GM23338 (cell line): Measurements from ENCODE around the gene PLA2G7. TPM values are rescaled to one million over a fixed set of nuclear protein-coding genes. Genes with fewer than 3 reads are reported as not detected.

ENCODE experiments used
- ATAC-seq: fragments of 200-7000 bp; cut with Tn5 transposase; 3 replicates; pipeline ENCODE4 v1.9.1; 2020
- DNase-seq: peaks from one replicate; pipeline ENCODE4 v3.0.0-alpha.2; 2015; ENCODE audit warnings: low spot score
- H2AFZ ChIP-seq: fragments of 200-600 bp; sonication (generic); 2 replicates; pipeline ENCODE4 v1.8.0; 2016; ENCODE audit warnings: antibody characterized with exemption, mild to moderate bottlenecking, moderate library complexity
- H3F3A ChIP-seq: fragments of 200-600 bp; sonication (generic); replicated peaks from 2 replicates; pipeline ENCODE4 v1.8.0; 2017; ENCODE audit warnings: antibody characterized with exemption, mixed run types, low read depth
- H3K27ac ChIP-seq: fragments of 200-600 bp; sonication (generic); 2 replicates; pipeline ENCODE4 v1.6.1; 2016; ENCODE audit warnings: low read depth
- H3K27me3 ChIP-seq: fragments of 200-600 bp; sonication (generic); 2 replicates; pipeline ENCODE4 v1.8.0; 2016; ENCODE audit warnings: mild to moderate bottlenecking, mixed run types, moderate library complexity; ENCODE audit not compliant: insufficient read depth
- H3K36me3 ChIP-seq: fragments of 200-600 bp; sonication (generic); 2 replicates; pipeline ENCODE4 v1.8.0; 2016; ENCODE audit warnings: mild to moderate bottlenecking; ENCODE audit not compliant: insufficient read depth
- H3K4me1 ChIP-seq: fragments of 200-600 bp; sonication (generic); 2 replicates; pipeline ENCODE4 v1.8.0; 2016; ENCODE audit warnings: mild to moderate bottlenecking, moderate library complexity; ENCODE audit not compliant: insufficient read depth
- H3K4me2 ChIP-seq: fragments of 200-600 bp; sonication (generic); 2 replicates; pipeline ENCODE4 v1.7.1; 2017; ENCODE audit warnings: mixed run types
- H3K4me3 ChIP-seq: fragments of 200-600 bp; sonication (generic); 2 replicates; pipeline ENCODE4 v1.6.1; 2016; ENCODE audit warnings: mixed run types
- H3K79me2 ChIP-seq: fragments of 200-600 bp; sonication (generic); replicated peaks from 2 replicates; pipeline ENCODE4 v1.8.0; 2017; ENCODE audit warnings: mild to moderate bottlenecking; ENCODE audit not compliant: insufficient read depth
- H3K9me2 ChIP-seq: fragments of 200-600 bp; sonication (generic); 2 replicates; pipeline ENCODE4 v1.8.0; 2017; ENCODE audit not compliant: insufficient read depth
- H4K20me1 ChIP-seq: fragments of 200-600 bp; sonication (generic); replicated peaks from 2 replicates; pipeline ENCODE4 v1.8.0; 2017; ENCODE audit warnings: mild to moderate bottlenecking; ENCODE audit not compliant: insufficient read depth
- H3K27ac Mint-ChIP-seq: 2 replicates; pipeline ENCODE4 v1.8.0; 2020; ENCODE audit warnings: inconsistent platforms, mild to moderate bottlenecking, moderate library complexity, mixed read lengths
- H3K27me3 Mint-ChIP-seq: 3 replicates; pipeline ENCODE4 v1.8.0; 2022; ENCODE audit warnings: low read depth, mild to moderate bottlenecking, moderate library complexity, mixed read lengths, inconsistent platforms; ENCODE audit not compliant: insufficient read depth, poor library complexity
- H3K36me3 Mint-ChIP-seq: 3 replicates; pipeline ENCODE4 v1.8.0; 2021; ENCODE audit warnings: low read depth, mild to moderate bottlenecking, inconsistent platforms, moderate library complexity, mixed read lengths
- H3K4me1 Mint-ChIP-seq: 3 replicates; pipeline ENCODE4 v1.8.0; 2020; ENCODE audit warnings: mild to moderate bottlenecking, inconsistent platforms, mixed read lengths
- H3K4me3 Mint-ChIP-seq: 3 replicates; pipeline ENCODE4 v1.8.0; 2021; ENCODE audit warnings: moderate library complexity, mild to moderate bottlenecking, inconsistent platforms, mixed read lengths
- H3K9me3 Mint-ChIP-seq: 3 replicates; pipeline ENCODE4 v1.8.0; 2020; ENCODE audit warnings: moderate library complexity, mild to moderate bottlenecking, inconsistent platforms, mixed read lengths
- EZH2 ChIP-seq: fragments of 200-600 bp; sonication (generic); IDR thresholded peaks from one replicate; pipeline ENCODE4 v1.8.0; 2017; ENCODE audit warnings: antibody characterized with exemption, mild to moderate bottlenecking, low read depth; ENCODE audit not compliant: unreplicated experiment
- EZH2phosphoT487 ChIP-seq: fragments of 200-600 bp; sonication (generic); IDR thresholded peaks from one replicate; pipeline ENCODE4 v1.8.1; 2018; ENCODE audit warnings: antibody characterized with exemption; ENCODE audit not compliant: unreplicated experiment
- JUNB ChIP-seq: IDR thresholded peaks from one replicate; pipeline ENCODE4 v1.6.1; 2016; ENCODE audit warnings: antibody characterized with exemption; ENCODE audit not compliant: unreplicated experiment
- NANOG ChIP-seq: IDR thresholded peaks from 2 replicates; pipeline ENCODE4 v1.6.1; 2016; ENCODE audit warnings: antibody characterized with exemption, borderline replicate concordance
- POLR2AphosphoS5 ChIP-seq: IDR thresholded peaks from 2 replicates; pipeline ENCODE4 v1.6.1; 2016; ENCODE audit warnings: antibody characterized with exemption, low read depth
- ZNF114 ChIP-seq: fragments of 250-450 bp; sonication (Bioruptor Pico); IDR thresholded peaks from 2 replicates; pipeline ENCODE4 v1.5.0; 2020; ENCODE audit warnings: mild to moderate bottlenecking, moderate library complexity
- ZNF331 ChIP-seq: fragments of 250-450 bp; sonication (Bioruptor Pico); IDR thresholded peaks from 2 replicates; pipeline ENCODE4 v1.5.0; 2020; ENCODE audit warnings: low read depth, mild to moderate bottlenecking, moderate library complexity
- long read RNA-seq: library from polyadenylated mRNA; unstranded; transcript quantifications from one replicate; pipeline ENCODE4 v2.0.0, GENCODE V29; 2020; ENCODE audit not compliant: unreplicated experiment
- polyA plus RNA-seq: library from polyadenylated mRNA; unstranded; fragments of >200 nt; fragmentation: Nextera tagmentation; extraction: Ambion mirVana; gene quantifications from 2 replicates; pipeline ENCODE4 v1.2.1, GENCODE V29; 2016
- total RNA-seq: library from RNA; depleted of rRNA; stranded (reverse); fragments of >200 nt; shearing (Covaris generic); gene quantifications from 2 replicates; pipeline ENCODE4 v1.2.3, GENCODE V29; 2014; rRNA removed
- TF ChIP-seq, protein P1 (sequence below): IDR thresholded peaks from 2 replicates; pipeline ENCODE4 v1.6.1; 2016; ENCODE audit warnings: antibody characterized with exemption
- TF ChIP-seq, protein P2 (sequence below): IDR thresholded peaks from one replicate; pipeline ENCODE4 v1.6.1; 2018; ENCODE audit warnings: antibody characterized with exemption; ENCODE audit not compliant: unreplicated experiment
- TF ChIP-seq, protein P3 (sequence below): fragments of 250-450 bp; sonication (Bioruptor Pico); IDR thresholded peaks from 2 replicates; pipeline ENCODE4 v1.5.0; 2020; ENCODE audit warnings: mild to moderate bottlenecking, moderate library complexity
- TF ChIP-seq, protein P4 (sequence below), 2 experiments: fragments of 200-600 bp in 1 of 2; sonication (generic) in 1 of 2; conservative IDR thresholded peaks; 2 replicates each; pipeline versions ENCODE4 v1.5.1 to v1.6.1; 2016 to 2017; ENCODE audit warnings: antibody characterized with exemption in 2 of 2, low read depth in 2 of 2, mild to moderate bottlenecking in 2 of 2, moderate library complexity in 1 of 2

The PLA2G7 gene
- 1.7 and 2.8 TPM in 2 replicates for total RNA-seq
- 2.3 and 2.4 TPM in 2 replicates for polyA plus RNA-seq
- long read RNA-seq, partial matches to known transcripts: 0 of 6 reads
- long read RNA-seq, other reads (novel, unspliced or antisense): 5 of 6 reads

DNA sequence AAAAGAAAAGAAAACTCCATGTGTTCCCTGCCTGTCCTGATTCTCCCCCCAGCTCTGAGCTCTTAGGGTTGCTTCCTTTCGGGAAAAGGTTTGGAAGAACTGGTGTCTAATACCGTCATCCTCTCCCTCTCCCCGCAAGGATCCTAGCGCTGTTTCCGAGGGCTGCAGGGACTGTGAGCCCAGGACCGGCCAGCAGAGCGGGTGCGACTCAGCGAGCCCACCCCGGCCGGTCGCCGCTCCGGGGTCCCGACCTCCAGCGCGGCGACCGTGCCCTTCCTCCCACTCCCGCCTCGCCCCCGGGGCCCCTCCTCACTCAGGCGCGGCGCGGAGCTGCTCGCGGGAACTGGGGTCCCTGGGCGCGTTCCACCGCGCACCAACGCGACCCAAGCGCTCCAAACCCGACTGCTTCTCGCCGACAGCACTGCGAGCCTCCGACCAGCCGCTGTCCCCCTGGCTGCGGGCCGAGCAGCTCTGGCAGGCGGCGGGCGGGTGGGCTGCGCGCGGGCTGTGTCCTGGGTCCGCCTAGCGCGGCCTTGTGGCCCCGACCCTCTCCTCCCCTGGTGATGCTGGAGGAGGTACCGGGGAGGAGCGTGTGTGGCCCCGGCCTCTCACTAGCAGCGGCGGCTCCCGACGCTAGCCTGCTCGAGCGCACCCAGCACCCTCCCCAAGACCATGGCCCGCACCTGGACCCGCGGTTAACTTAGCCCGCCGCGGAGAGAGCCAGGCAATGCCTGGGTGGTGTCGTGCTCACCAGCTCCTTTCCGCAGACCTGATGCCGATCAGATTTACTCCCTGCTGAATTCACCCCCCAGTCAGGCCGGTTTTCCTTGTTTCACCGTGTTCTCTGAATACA is at the start of gene PLA2G7:
PLA2G7 (minus strand) TSS at position 509 of the 853 bp plus-strand sequence. CDS start 12,484 bp downstream, outside the sequence.
- Histone ChIP-seq H3K36me3 (no peaks in the 10 kb centered on the region), H3K4me3 (peak within 1 kb of the TSS; percentile 90), H3K4me2 (peak within 1 kb of the TSS; percentile 99), H4K20me1 (no peaks in the 10 kb centered on the region), H3K79me2 (no peaks in the 10 kb centered on the region), H3K9me2 (0 out of 2 replicates have a peak, but pooled peaks cover 5% of the 10 kb centered on the region), H3F3A (no peaks in the 10 kb centered on the region), H3K4me1 (peaks cover 28% of the 10 kb centered on the region), H3K27ac (no peak within 1 kb of the TSS), H2AFZ (peak within 1 kb of the TSS; percentile 100), H3K27me3 (peaks cover 28% of the 10 kb centered on the region)
- Mint-ChIP-seq H3K27me3 (peaks cover 27% of the 10 kb centered on the region), H3K27ac (no peak within 1 kb of the TSS), H3K4me3 (peak within 1 kb of the TSS; percentile 90), H3K36me3 (no peaks in the 10 kb centered on the region), H3K4me1 (peaks cover 27% of the 10 kb centered on the region), H3K9me3 (no peaks in the 10 kb centered on the region)
- no peak for TF ChIP-seq POLR2AphosphoS5
- TF ChIP-seq ZNF331 (CRISPR knock-in tag): no peak
- no peak for TF ChIP-seq JUNB
- TF ChIP-seq EZH2phosphoT487: no peak
- no peak for TF ChIP-seq EZH2
- TF ChIP-seq, protein P1, sequence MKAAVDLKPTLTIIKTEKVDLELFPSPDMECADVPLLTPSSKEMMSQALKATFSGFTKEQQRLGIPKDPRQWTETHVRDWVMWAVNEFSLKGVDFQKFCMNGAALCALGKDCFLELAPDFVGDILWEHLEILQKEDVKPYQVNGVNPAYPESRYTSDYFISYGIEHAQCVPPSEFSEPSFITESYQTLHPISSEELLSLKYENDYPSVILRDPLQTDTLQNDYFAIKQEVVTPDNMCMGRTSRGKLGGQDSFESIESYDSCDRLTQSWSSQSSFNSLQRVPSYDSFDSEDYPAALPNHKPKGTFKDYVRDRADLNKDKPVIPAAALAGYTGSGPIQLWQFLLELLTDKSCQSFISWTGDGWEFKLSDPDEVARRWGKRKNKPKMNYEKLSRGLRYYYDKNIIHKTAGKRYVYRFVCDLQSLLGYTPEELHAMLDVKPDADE: no peak
- no peak for TF ChIP-seq ZNF114 (CRISPR knock-in tag)
- TF ChIP-seq, protein P2, sequence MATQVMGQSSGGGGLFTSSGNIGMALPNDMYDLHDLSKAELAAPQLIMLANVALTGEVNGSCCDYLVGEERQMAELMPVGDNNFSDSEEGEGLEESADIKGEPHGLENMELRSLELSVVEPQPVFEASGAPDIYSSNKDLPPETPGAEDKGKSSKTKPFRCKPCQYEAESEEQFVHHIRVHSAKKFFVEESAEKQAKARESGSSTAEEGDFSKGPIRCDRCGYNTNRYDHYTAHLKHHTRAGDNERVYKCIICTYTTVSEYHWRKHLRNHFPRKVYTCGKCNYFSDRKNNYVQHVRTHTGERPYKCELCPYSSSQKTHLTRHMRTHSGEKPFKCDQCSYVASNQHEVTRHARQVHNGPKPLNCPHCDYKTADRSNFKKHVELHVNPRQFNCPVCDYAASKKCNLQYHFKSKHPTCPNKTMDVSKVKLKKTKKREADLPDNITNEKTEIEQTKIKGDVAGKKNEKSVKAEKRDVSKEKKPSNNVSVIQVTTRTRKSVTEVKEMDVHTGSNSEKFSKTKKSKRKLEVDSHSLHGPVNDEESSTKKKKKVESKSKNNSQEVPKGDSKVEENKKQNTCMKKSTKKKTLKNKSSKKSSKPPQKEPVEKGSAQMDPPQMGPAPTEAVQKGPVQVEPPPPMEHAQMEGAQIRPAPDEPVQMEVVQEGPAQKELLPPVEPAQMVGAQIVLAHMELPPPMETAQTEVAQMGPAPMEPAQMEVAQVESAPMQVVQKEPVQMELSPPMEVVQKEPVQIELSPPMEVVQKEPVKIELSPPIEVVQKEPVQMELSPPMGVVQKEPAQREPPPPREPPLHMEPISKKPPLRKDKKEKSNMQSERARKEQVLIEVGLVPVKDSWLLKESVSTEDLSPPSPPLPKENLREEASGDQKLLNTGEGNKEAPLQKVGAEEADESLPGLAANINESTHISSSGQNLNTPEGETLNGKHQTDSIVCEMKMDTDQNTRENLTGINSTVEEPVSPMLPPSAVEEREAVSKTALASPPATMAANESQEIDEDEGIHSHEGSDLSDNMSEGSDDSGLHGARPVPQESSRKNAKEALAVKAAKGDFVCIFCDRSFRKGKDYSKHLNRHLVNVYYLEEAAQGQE: no peak
- TF ChIP-seq, protein P3, sequence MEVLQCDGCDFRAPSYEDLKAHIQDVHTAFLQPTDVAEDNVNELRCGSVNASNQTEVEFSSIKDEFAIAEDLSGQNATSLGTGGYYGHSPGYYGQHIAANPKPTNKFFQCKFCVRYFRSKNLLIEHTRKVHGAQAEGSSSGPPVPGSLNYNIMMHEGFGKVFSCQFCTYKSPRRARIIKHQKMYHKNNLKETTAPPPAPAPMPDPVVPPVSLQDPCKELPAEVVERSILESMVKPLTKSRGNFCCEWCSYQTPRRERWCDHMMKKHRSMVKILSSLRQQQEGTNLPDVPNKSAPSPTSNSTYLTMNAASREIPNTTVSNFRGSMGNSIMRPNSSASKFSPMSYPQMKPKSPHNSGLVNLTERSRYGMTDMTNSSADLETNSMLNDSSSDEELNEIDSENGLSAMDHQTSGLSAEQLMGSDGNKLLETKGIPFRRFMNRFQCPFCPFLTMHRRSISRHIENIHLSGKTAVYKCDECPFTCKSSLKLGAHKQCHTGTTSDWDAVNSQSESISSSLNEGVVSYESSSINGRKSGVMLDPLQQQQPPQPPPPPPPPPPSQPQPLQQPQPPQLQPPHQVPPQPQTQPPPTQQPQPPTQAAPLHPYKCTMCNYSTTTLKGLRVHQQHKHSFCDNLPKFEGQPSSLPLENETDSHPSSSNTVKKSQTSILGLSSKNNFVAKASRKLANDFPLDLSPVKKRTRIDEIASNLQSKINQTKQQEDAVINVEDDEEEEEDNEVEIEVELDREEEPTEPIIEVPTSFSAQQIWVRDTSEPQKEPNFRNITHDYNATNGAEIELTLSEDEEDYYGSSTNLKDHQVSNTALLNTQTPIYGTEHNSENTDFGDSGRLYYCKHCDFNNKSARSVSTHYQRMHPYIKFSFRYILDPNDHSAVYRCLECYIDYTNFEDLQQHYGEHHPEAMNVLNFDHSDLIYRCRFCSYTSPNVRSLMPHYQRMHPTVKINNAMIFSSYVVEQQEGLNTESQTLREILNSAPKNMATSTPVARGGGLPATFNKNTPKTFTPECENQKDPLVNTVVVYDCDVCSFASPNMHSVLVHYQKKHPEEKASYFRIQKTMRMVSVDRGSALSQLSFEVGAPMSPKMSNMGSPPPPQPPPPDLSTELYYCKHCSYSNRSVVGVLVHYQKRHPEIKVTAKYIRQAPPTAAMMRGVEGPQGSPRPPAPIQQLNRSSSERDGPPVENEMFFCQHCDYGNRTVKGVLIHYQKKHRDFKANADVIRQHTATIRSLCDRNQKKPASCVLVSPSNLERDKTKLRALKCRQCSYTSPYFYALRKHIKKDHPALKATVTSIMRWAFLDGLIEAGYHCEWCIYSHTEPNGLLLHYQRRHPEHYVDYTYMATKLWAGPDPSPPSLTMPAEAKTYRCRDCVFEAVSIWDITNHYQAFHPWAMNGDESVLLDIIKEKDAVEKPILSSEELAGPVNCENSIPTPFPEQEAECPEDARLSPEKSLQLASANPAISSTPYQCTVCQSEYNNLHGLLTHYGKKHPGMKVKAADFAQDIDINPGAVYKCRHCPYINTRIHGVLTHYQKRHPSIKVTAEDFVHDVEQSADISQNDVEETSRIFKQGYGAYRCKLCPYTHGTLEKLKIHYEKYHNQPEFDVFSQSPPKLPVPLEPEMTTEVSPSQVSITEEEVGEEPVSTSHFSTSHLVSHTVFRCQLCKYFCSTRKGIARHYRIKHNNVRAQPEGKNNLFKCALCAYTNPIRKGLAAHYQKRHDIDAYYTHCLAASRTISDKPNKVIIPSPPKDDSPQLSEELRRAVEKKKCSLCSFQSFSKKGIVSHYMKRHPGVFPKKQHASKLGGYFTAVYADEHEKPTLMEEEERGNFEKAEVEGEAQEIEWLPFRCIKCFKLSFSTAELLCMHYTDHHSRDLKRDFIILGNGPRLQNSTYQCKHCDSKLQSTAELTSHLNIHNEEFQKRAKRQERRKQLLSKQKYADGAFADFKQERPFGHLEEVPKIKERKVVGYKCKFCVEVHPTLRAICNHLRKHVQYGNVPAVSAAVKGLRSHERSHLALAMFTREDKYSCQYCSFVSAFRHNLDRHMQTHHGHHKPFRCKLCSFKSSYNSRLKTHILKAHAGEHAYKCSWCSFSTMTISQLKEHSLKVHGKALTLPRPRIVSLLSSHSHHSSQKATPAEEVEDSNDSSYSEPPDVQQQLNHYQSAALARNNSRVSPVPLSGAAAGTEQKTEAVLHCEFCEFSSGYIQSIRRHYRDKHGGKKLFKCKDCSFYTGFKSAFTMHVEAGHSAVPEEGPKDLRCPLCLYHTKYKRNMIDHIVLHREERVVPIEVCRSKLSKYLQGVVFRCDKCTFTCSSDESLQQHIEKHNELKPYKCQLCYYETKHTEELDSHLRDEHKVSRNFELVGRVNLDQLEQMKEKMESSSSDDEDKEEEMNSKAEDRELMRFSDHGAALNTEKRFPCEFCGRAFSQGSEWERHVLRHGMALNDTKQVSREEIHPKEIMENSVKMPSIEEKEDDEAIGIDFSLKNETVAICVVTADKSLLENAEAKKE (CRISPR knock-in tag): no peak
- TF ChIP-seq, protein P4, sequence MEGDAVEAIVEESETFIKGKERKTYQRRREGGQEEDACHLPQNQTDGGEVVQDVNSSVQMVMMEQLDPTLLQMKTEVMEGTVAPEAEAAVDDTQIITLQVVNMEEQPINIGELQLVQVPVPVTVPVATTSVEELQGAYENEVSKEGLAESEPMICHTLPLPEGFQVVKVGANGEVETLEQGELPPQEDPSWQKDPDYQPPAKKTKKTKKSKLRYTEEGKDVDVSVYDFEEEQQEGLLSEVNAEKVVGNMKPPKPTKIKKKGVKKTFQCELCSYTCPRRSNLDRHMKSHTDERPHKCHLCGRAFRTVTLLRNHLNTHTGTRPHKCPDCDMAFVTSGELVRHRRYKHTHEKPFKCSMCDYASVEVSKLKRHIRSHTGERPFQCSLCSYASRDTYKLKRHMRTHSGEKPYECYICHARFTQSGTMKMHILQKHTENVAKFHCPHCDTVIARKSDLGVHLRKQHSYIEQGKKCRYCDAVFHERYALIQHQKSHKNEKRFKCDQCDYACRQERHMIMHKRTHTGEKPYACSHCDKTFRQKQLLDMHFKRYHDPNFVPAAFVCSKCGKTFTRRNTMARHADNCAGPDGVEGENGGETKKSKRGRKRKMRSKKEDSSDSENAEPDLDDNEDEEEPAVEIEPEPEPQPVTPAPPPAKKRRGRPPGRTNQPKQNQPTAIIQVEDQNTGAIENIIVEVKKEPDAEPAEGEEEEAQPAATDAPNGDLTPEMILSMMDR (conservative IDR thresholded peaks at IDR 0.05; ENCODE audit: low read depth in 2 of 2): no peak
- TF ChIP-seq NANOG: no peak
- DNase-seq: peak; percentile 78
- peak; percentile 83 for ATAC-seq
